Measurements from ENCODE around the gene MED27.

- TF ChIP-seq ZBTB26 (tag by site-specific recombination; optimal IDR thresholded peaks at IDR 0.05) (no peak), CTCF (tag by site-specific recombination; IDR thresholded peaks at IDR 0.05) (no peak), REST (tag by site-specific recombination; IDR thresholded peaks at IDR 0.05) (no peak), ZNF121 (tag by site-specific recombination; IDR thresholded peaks at IDR 0.05) (no peak), OSR2 (tag by site-specific recombination; IDR thresholded peaks at IDR 0.05) (no peak), ZNF561 (tag by site-specific recombination; IDR thresholded peaks at IDR 0.05; ENCODE audit: borderline replicate concordance) (no peak), TCF7L2 (IDR thresholded peaks at IDR 0.05; ENCODE audit: borderline replicate concordance, low read depth, low read length) (no peak), ZNF639 (tag by site-specific recombination; IDR thresholded peaks at IDR 0.05) (no peak), ZNF785 (tag by site-specific recombination; IDR thresholded peaks at IDR 0.05) (no peak), BCL11B (tag by site-specific recombination; IDR thresholded peaks at IDR 0.05; ENCODE audit: low read depth) (no peak), ZNF776 (tag by site-specific recombination; IDR thresholded peaks at IDR 0.05; ENCODE audit: borderline replicate concordance) (no peak), ZBTB10 (tag by site-specific recombination; IDR thresholded peaks at IDR 0.05) (no peak), ZNF223 (tag by site-specific recombination; IDR thresholded peaks at IDR 0.05) (no peak)
Measured at GRCh38 chr9:131972889-131973288, 106.8 kb downstream of the MED27 start.

All from HEK293 (cell line).